ENCODE results near the gene TMTC2. TPM values are rescaled to one million over a fixed set of nuclear protein-coding genes. Genes with fewer than 3 reads are reported as not detected.

Gene TMTC2
- total and polyA plus RNA-seq, 2 donors (not counting 3 experiments of a cell fraction or from before 2014, with no cell fraction given), result 4.1 to 7.8 TPM

DNA sequence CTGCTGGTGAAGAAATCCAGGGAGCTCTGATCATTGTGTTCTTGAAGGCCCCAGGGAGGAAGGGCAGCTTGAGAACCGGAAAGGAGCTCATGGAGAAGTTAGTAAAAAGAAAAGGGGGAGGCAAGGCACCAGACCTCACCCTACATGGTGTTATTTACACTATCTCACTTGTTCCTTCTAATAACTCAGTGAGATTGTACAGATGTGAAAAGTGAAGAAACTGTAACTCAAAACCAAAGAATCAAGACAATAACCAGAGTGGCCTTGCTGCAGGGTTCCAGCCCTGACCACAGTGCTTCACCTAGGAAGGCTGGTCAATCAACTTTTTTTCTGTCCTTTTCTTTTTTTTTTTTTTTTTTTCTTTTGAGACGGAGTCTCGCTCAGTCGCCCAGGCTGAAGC is 353.6 kb downstream of the TMTC2 start:
- ChIA-PET POLR2A (no interaction called here), CTCF (interaction anchor here (1.1 kb wide), 1 partner anchor 9 kb away, joined by 5 read pairs; no protein-coding TSS in a partner anchor)
- Histone ChIP-seq H3K4me2 (ENCODE audit: insufficient read depth, low read length) (no peak overlapping the region), H3K4me1 (ENCODE audit: control insufficient read depth, extremely low read depth, insufficient read depth, low read length) (no peaks in the 10 kb centered on the region), H3K79me2 (ENCODE audit: control insufficient read depth, insufficient read depth, low read length) (no peaks in the 10 kb centered on the region), H3K9me3 (replicated peaks; ENCODE audit: control insufficient read depth, insufficient read depth, low read length) (no peaks in the 10 kb centered on the region), H3K4me3 (replicated peaks in 1 of 3; ENCODE audit: insufficient read depth in 1 of 3, low read depth in 1 of 3, low read length in 3 of 3) (no peak overlapping the region), H4K20me1 (replicated peaks; ENCODE audit: control insufficient read depth, extremely low read depth, insufficient read depth, low read length) (no peaks in the 10 kb centered on the region), H3K36me3 (ENCODE audit: control insufficient read depth in 2 of 2, extremely low read depth in 1 of 2, insufficient read depth in 2 of 2, low read length in 2 of 2) (no peaks in the 10 kb centered on the region), H2AFZ (ENCODE audit: low read depth, low read length) (no peak overlapping the region), H3K27me3 (ENCODE audit: control insufficient read depth in 2 of 2, insufficient read depth in 2 of 2, low read length in 2 of 2) (no peaks in the 10 kb centered on the region), H3K9me1 (replicated peaks; ENCODE audit: control insufficient read depth, extremely low read depth, insufficient read depth, low read length) (no peaks in the 10 kb centered on the region), H3K9ac (replicated peaks; ENCODE audit: extremely low read depth, insufficient read depth, low read length) (no peak overlapping the region), H3K27ac (ENCODE audit: insufficient read depth, low read depth, low read length) (no peak overlapping the region)
- no peak for FAIRE-seq
- BruUV-seq (replicated peaks), result no TSS peak
- dilution Hi-C loops (cut with MboI; ENCODE audit: extremely low pct_ligation_motif_present, low sequenced_read_pairs), result no loop called here
- intact Hi-C loops (cut with micrococcal nuclease), result no loop called here
- TF ChIP-seq FOS (IDR thresholded peaks at IDR 0.05; ENCODE audit: borderline replicate concordance, insufficient read depth, low read length), result no peak
- TF ChIP-seq, protein P1, sequence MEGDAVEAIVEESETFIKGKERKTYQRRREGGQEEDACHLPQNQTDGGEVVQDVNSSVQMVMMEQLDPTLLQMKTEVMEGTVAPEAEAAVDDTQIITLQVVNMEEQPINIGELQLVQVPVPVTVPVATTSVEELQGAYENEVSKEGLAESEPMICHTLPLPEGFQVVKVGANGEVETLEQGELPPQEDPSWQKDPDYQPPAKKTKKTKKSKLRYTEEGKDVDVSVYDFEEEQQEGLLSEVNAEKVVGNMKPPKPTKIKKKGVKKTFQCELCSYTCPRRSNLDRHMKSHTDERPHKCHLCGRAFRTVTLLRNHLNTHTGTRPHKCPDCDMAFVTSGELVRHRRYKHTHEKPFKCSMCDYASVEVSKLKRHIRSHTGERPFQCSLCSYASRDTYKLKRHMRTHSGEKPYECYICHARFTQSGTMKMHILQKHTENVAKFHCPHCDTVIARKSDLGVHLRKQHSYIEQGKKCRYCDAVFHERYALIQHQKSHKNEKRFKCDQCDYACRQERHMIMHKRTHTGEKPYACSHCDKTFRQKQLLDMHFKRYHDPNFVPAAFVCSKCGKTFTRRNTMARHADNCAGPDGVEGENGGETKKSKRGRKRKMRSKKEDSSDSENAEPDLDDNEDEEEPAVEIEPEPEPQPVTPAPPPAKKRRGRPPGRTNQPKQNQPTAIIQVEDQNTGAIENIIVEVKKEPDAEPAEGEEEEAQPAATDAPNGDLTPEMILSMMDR (IDR thresholded peaks at IDR 0.05; ENCODE audit: extremely low read depth in 1 of 2, insufficient read depth in 1 of 2, low read depth in 1 of 2, low read length in 2 of 2), result no peak
- no peak for TF ChIP-seq GATA2 (IDR thresholded peaks at IDR 0.05; ENCODE audit: insufficient read depth, insufficient read length, low read depth, low read length)
- TF ChIP-seq, protein P2, sequence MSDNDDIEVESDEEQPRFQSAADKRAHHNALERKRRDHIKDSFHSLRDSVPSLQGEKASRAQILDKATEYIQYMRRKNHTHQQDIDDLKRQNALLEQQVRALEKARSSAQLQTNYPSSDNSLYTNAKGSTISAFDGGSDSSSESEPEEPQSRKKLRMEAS (IDR thresholded peaks at IDR 0.05; ENCODE audit: insufficient read depth, insufficient read length), result no peak
- TF ChIP-seq EZH2 (IDR thresholded peaks at IDR 0.05; ENCODE audit: borderline replicate concordance, low read depth, low read length, severe bottlenecking), result no peak
- TF ChIP-seq POLR2A (IDR thresholded peaks at IDR 0.05; ENCODE audit: low read depth, low read length), result no peak
- no peak for DNase-seq (ENCODE audit: low read depth, low spot score)

DNA sequence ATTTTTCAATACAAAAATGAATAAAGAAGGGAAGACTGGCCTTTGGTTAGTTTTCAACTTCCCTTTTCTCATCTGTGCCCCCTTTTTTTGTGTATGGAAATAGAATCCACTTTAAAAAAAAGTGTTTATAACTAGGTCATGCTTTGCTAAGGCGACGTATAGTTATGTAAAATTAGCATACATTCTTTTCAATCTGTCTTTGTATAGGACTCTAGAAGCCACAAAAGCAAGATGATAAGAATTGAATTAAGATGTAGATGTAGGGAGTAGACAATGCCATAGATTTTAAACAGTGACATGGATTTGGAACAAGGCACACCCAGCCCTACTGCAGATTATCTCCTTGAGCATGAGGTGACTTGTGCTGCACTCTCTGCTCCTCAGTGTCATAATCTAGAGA is 354.3 kb downstream of the TMTC2 start:
- ChIA-PET CTCF (no interaction called here), POLR2A (no interaction called here)
- Histone ChIP-seq H3K27me3 (ENCODE audit: control insufficient read depth in 2 of 2, insufficient read depth in 2 of 2, low read length in 2 of 2) (no peaks in the 10 kb centered on the region), H3K9me1 (replicated peaks; ENCODE audit: control insufficient read depth, extremely low read depth, insufficient read depth, low read length) (no peaks in the 10 kb centered on the region), H3K79me2 (ENCODE audit: control insufficient read depth, insufficient read depth, low read length) (no peaks in the 10 kb centered on the region), H3K9me3 (replicated peaks; ENCODE audit: control insufficient read depth, insufficient read depth, low read length) (no peaks in the 10 kb centered on the region), H3K4me3 (replicated peaks in 1 of 3; ENCODE audit: insufficient read depth in 1 of 3, low read depth in 1 of 3, low read length in 3 of 3) (no peak overlapping the region), H2AFZ (ENCODE audit: low read depth, low read length) (no peak overlapping the region), H4K20me1 (replicated peaks; ENCODE audit: control insufficient read depth, extremely low read depth, insufficient read depth, low read length) (no peaks in the 10 kb centered on the region), H3K36me3 (ENCODE audit: control insufficient read depth in 2 of 2, extremely low read depth in 1 of 2, insufficient read depth in 2 of 2, low read length in 2 of 2) (no peaks in the 10 kb centered on the region), H3K9ac (replicated peaks; ENCODE audit: extremely low read depth, insufficient read depth, low read length) (no peak overlapping the region), H3K27ac (ENCODE audit: insufficient read depth, low read depth, low read length) (no peak overlapping the region), H3K4me2 (ENCODE audit: insufficient read depth, low read length) (no peak overlapping the region), H3K4me1 (ENCODE audit: control insufficient read depth, extremely low read depth, insufficient read depth, low read length) (no peaks in the 10 kb centered on the region)
- intact Hi-C loops (cut with micrococcal nuclease) (no loop called here), dilution Hi-C loops (cut with MboI; ENCODE audit: extremely low pct_ligation_motif_present, low sequenced_read_pairs) (no loop called here)
- TF ChIP-seq, protein P1 (IDR thresholded peaks at IDR 0.05; ENCODE audit: extremely low read depth in 1 of 2, insufficient read depth in 1 of 2, low read depth in 1 of 2, low read length in 2 of 2), result no peak
- TF ChIP-seq MYC (IDR thresholded peaks at IDR 0.05; ENCODE audit: low read depth, low read length) (no peak), POLR2A (IDR thresholded peaks at IDR 0.05; ENCODE audit: low read depth, low read length) (no peak), FOS (IDR thresholded peaks at IDR 0.05; ENCODE audit: borderline replicate concordance, insufficient read depth, low read length) (no peak), GATA2 (IDR thresholded peaks at IDR 0.05; ENCODE audit: insufficient read depth, insufficient read length, low read depth, low read length) (no peak), EZH2 (IDR thresholded peaks at IDR 0.05; ENCODE audit: borderline replicate concordance, low read depth, low read length, severe bottlenecking) (no peak), POLR2AphosphoS5 (IDR thresholded peaks at IDR 0.05; ENCODE audit: insufficient read depth, low read depth, low read length) (no peak), JUN (IDR thresholded peaks at IDR 0.05; ENCODE audit: borderline replicate concordance, insufficient read depth, insufficient read length, low read depth) (no peak)
- TF ChIP-seq, protein P2 (IDR thresholded peaks at IDR 0.05; ENCODE audit: insufficient read depth, insufficient read length), result no peak
- FAIRE-seq (no peak), DNase-seq (ENCODE audit: low read depth, low spot score) (no peak)
- no TSS peak for BruUV-seq (replicated peaks)
